Chondrocyte (in vitro differentiated cells): ENCODE results near the gene GIGYF2. TPM values are rescaled to one million over a fixed set of nuclear protein-coding genes. Genes with fewer than 3 reads are reported as not detected.

Experiments used
- DNase-seq: peaks from one replicate; pipeline ENCODE4 v3.0.0; 2021; ENCODE audit warnings: mixed read lengths, low spot score
- H3K27ac Mint-ChIP-seq: one replicate; pipeline ENCODE4 v1.8.0; 2021; ENCODE audit warnings: mild to moderate bottlenecking, moderate library complexity, mixed read lengths; ENCODE audit not compliant: unreplicated experiment
- H3K27me3 Mint-ChIP-seq: 2 replicates; pipeline ENCODE4 v1.8.0; 2021; ENCODE audit warnings: low read depth, mixed read lengths
- H3K36me3 Mint-ChIP-seq: 2 replicates; pipeline ENCODE4 v1.8.0; 2021; ENCODE audit warnings: low read depth, mixed read lengths
- H3K4me1 Mint-ChIP-seq: 2 replicates; pipeline ENCODE4 v1.8.0; 2021; ENCODE audit warnings: low read depth, mild to moderate bottlenecking, mixed read lengths
- H3K4me3 Mint-ChIP-seq: one replicate; pipeline ENCODE4 v1.8.0; 2021; ENCODE audit warnings: mild to moderate bottlenecking, moderate library complexity, mixed read lengths; ENCODE audit not compliant: unreplicated experiment
- H3K9me3 Mint-ChIP-seq: 2 replicates; pipeline ENCODE4 v1.8.0; 2021; ENCODE audit warnings: low read depth, mixed read lengths
- total RNA-seq: library from RNA; stranded (reverse); gene quantifications from 3 replicates; pipeline ENCODE4 v1.2.1, GENCODE V29; 2021
- TF ChIP-seq, protein P1 (sequence below): fragments of 200-600 bp; sonication (generic); IDR thresholded peaks from 2 replicates; pipeline ENCODE4 v1.5.0; 2021; ENCODE audit warnings: antibody characterized with exemption, mild to moderate bottlenecking, moderate library complexity

GIGYF2 gene
- total RNA-seq, 1 donor from 2014 or later: 45.6 TPM

- peak overlapping the region; percentile 41 for H3K27ac Mint-ChIP-seq
- no peaks in the 10 kb centered on the region for H3K27me3 Mint-ChIP-seq
- H3K4me3 Mint-ChIP-seq: no peak overlapping the region
- DNase-seq: no peak
- peaks cover 12% of the 10 kb centered on the region for H3K9me3 Mint-ChIP-seq
- peaks cover 29% of the 10 kb centered on the region for H3K36me3 Mint-ChIP-seq
- H3K4me1 Mint-ChIP-seq: peaks cover 26% of the 10 kb centered on the region
- TF ChIP-seq, protein P1, sequence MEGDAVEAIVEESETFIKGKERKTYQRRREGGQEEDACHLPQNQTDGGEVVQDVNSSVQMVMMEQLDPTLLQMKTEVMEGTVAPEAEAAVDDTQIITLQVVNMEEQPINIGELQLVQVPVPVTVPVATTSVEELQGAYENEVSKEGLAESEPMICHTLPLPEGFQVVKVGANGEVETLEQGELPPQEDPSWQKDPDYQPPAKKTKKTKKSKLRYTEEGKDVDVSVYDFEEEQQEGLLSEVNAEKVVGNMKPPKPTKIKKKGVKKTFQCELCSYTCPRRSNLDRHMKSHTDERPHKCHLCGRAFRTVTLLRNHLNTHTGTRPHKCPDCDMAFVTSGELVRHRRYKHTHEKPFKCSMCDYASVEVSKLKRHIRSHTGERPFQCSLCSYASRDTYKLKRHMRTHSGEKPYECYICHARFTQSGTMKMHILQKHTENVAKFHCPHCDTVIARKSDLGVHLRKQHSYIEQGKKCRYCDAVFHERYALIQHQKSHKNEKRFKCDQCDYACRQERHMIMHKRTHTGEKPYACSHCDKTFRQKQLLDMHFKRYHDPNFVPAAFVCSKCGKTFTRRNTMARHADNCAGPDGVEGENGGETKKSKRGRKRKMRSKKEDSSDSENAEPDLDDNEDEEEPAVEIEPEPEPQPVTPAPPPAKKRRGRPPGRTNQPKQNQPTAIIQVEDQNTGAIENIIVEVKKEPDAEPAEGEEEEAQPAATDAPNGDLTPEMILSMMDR: no peak
Measured at GRCh38 chr2:232798187-232798586, 101.1 kb downstream of the GIGYF2 start.

DNA sequence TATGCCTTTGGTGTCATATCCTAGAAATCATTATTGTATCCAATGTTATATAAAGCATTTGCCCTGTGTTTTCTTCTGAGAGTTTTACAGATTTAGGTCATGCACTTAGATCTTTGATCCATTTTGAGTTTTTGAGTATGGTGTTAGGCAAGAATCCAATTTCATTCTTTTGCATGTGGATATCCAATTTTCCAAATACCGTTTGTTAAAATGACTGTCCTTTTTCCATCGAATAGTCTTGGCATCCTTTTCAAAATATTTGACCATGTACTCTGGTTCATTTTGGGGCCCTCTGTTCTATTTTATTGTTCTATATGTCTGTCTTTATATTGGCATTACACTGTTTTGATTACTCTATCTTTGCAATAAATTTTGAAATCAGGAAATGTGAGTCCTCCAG, 103.0 kb downstream of the GIGYF2 start:
- peaks cover 28% of the 10 kb centered on the region for H3K36me3 Mint-ChIP-seq

DNA sequence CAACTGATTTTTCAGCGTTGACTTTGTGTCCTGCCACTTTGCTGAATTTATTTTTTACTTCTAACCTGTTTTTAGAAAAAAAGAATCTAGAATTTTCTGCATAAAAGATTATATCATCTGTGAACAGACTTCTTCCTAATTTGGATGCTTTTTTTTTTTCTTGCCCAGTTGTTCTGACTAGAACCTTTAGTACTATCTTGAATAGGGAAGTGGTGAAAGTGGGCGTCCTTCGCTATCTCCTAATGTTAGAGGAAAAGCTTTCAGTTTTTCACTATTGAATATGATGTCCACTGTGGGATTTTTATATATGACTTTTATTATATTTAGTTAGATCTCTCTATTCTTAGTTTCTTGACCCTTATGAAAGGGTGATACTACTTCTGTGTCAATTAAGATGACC, 105.0 kb downstream of the GIGYF2 start:
- DNase-seq: no peak
- Mint-ChIP-seq H3K27me3 (no peaks in the 10 kb centered on the region), H3K27ac (no peak overlapping the region), H3K36me3 (peaks cover 26% of the 10 kb centered on the region), H3K9me3 (peaks cover 12% of the 10 kb centered on the region), H3K4me3 (no peak overlapping the region), H3K4me1 (peaks cover 11% of the 10 kb centered on the region)
- TF ChIP-seq, protein P1: no peak

More for the DNA sequence above, 103.0 kb downstream of the GIGYF2 start:
- TF ChIP-seq, protein P1: no peak
- H3K27me3 Mint-ChIP-seq: no peaks in the 10 kb centered on the region
- peaks cover 19% of the 10 kb centered on the region for H3K4me1 Mint-ChIP-seq
- H3K4me3 Mint-ChIP-seq: no peak overlapping the region
- H3K9me3 Mint-ChIP-seq: peaks cover 12% of the 10 kb centered on the region
- DNase-seq: no peak
- peak overlapping the region; percentile 67 for H3K27ac Mint-ChIP-seq

DNA sequence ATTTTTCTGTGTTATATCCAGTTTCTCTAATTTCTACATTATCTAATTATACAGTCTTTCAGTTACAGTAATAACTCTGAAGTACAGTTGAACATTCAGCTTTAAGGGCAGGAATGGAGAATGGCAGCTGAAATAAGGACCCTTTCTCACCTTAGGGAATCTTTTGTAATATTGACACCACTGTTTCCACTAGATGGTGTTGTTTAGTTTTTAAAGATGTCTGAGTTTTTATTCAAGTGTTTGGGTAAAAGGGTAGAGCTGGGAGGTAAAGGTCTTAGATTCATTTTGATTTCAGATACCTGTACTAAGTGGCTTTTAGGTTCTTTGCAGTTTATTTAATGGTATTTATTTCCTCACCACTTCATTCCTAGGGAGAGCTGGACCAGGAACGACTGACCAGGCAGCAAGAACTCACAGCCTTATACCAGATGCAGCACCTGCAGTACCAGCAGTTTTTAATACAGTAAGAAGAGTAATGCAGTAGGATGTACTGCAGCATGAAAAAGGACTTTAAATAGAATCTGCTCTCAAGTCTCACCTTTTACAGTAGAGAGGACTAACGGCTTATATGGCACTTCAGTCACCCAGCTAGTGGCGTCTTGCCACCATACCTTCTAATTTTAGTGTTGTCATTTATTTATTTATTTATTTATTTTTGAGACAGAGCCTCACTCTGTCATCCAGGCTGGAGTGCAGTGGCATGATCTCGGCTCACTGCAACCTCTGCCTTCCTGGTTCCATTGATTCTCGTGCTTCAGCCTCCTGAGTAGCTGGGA, 112.4 kb downstream of the GIGYF2 start:
- Mint-ChIP-seq H3K36me3 (peaks cover 23% of the 10 kb centered on the region), H3K9me3 (no peaks in the 10 kb centered on the region), H3K4me1 (peaks cover 2% of the 10 kb centered on the region), H3K27me3 (no peaks in the 10 kb centered on the region), H3K4me3 (no peak overlapping the region), H3K27ac (no peak overlapping the region)
- no peak for DNase-seq
- TF ChIP-seq, protein P1: peak; percentile 52

GRCh38 chr2:232810444-232810843, 113.3 kb downstream of the GIGYF2 start:
- Mint-ChIP-seq H3K9me3 (no peaks in the 10 kb centered on the region), H3K27ac (no peak overlapping the region), H3K4me3 (no peak overlapping the region), H3K4me1 (no peaks in the 10 kb centered on the region), H3K27me3 (no peaks in the 10 kb centered on the region), H3K36me3 (peaks cover 20% of the 10 kb centered on the region)
- TF ChIP-seq, protein P1: no peak
- DNase-seq: no peak
